ENCODE results near the gene PLEKHA6. TPM values are rescaled to one million over a fixed set of nuclear protein-coding genes. Genes with fewer than 3 reads are reported as not detected.

Gene PLEKHA6
- total RNA-seq, 1 experiment from 2014 or later = 5.5 TPM

- POLR2A ChIA-PET = interaction anchor here (0.5 kb wide), 1 partner anchor 178 kb away, joined by 4 read pairs; no protein-coding TSS in a partner anchor
- no peaks in the 10 kb centered on the region for H3K9me3 ChIP-seq (ENCODE audit: control insufficient read depth, insufficient read depth, low read depth, low read length)
- no peak for TF ChIP-seq CTCF (IDR thresholded peaks at IDR 0.05)
- no peak for TF ChIP-seq POLR2AphosphoS5 (IDR thresholded peaks at IDR 0.05; ENCODE audit: low read depth, low read length)
- TF ChIP-seq SIN3A (IDR thresholded peaks at IDR 0.05; ENCODE audit: borderline replicate concordance, insufficient read depth, low read depth, low read length) = no peak
- H3K36me3 ChIP-seq (ENCODE audit: control insufficient read depth, insufficient read depth, low read length) = no peaks in the 10 kb centered on the region
- DNase-seq (ENCODE audit: low read depth, low spot score) (no peak), ATAC-seq (no peak)
- H3K27ac ChIP-seq (ENCODE audit: low read length) = no peak overlapping the region
- no TSS peak for BruUV-seq (replicated peaks)
- intact Hi-C loops (cut with micrococcal nuclease; ENCODE audit: unreplicated experiment) = no loop called here
- in situ Hi-C loops (cut with HindIII; ENCODE audit: low pct_unique_long_range_greater_than_20kb, low sequenced_read_pairs) = no loop called here
- no peaks in the 10 kb centered on the region for H3K4me1 ChIP-seq (ENCODE audit: control insufficient read depth, insufficient read depth, low read length)
- H3K27me3 ChIP-seq (ENCODE audit: control insufficient read depth, insufficient read depth, low read length) = peaks cover 4% of the 10 kb centered on the region; the same call in 1 of the 2 replicates
- no peak overlapping the region for H3K4me3 ChIP-seq (ENCODE audit: low read depth in 2 of 2, low read length in 2 of 2)
- CTCF ChIA-PET = interaction anchor here (0.6 kb wide), 1 partner anchor 497 kb away, joined by 5 read pairs; no protein-coding TSS in a partner anchor
Measured at GRCh38 chr1:204308023-204308628, 51.6 kb downstream of the PLEKHA6 start.

DNA sequence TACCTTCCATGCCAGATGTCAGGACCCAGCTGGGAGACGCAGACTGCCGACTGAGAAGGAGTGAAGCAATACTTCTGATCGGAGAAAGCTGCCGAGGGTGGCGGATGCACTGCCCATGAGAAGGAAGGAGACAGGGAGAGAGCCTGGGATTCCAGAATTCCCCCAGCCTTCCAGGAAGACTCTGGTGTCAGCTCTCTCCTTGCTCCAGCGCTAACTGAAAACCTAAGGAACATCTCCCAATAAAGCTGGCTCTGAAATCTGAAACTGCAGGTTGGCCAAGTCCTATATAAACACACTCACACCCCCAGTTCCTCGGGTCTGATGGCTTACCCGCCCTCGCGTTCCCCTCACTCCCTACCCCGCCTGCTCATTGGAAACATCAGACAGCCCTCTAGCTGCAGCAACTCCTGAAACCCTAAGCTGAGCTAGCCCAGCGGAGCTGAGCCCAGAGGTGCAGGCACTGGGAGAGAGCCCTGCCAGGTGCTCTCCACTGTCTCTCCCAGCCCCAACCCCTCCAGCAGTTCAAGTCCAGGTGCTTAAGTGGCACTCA is 52.3 kb downstream of the PLEKHA6 start:
- BruUV-seq (replicated peaks) = no TSS peak
- TF ChIP-seq CTCF (IDR thresholded peaks at IDR 0.05) = no peak
- no peaks in the 10 kb centered on the region for H3K9me3 ChIP-seq (ENCODE audit: control insufficient read depth, insufficient read depth, low read depth, low read length)
- peak; percentile 60; the same call in 1 of the 2 replicates for ATAC-seq
- in situ Hi-C loops (cut with HindIII; ENCODE audit: low pct_unique_long_range_greater_than_20kb, low sequenced_read_pairs) = no loop called here
- no peak overlapping the region for H3K27ac ChIP-seq (ENCODE audit: low read length)
- H3K27me3 ChIP-seq (ENCODE audit: control insufficient read depth, insufficient read depth, low read length) = peaks cover 4% of the 10 kb centered on the region; the same call in 1 of the 2 replicates
- intact Hi-C loops (cut with micrococcal nuclease; ENCODE audit: unreplicated experiment) = no loop called here
- no peaks in the 10 kb centered on the region for H3K36me3 ChIP-seq (ENCODE audit: control insufficient read depth, insufficient read depth, low read length)
- H3K4me1 ChIP-seq (ENCODE audit: control insufficient read depth, insufficient read depth, low read length) = no peaks in the 10 kb centered on the region
- H3K4me3 ChIP-seq (ENCODE audit: low read depth in 2 of 2, low read length in 2 of 2) = no peak overlapping the region
- ChIA-PET CTCF (interaction anchor here (0.6 kb wide), 2 partner anchors 93 to 496 kb away, joined by 3 to 5 read pairs; partner anchors contain the start of gene GOLT1A), POLR2A (interaction anchor here (0.5 kb wide), 1 partner anchor 177 kb away, joined by 4 read pairs; no protein-coding TSS in a partner anchor)
- no peak for DNase-seq (ENCODE audit: low read depth, low spot score)

DNA sequence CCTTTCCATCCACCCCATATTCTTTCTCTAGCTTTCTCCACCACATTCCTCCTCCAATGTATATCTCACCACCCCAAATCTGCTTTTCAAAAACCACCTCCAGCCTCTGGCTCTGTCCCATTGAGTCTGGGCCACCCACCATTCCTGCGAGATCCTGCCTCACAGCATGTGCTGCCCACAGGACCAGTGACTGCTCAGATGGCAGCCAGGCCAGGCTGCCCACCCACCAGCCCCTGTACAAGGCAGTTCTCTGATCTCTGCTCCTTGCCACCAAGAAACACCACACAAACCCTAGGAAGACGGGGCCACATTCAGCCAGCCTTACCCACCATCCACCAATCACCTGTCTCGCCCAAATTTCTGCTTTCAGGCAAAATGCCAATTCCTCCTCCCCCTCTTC is 53.7 kb downstream of the PLEKHA6 start:
- POLR2A ChIA-PET = interaction anchor here (0.5 kb wide), 1 partner anchor 25 kb away, joined by 5 read pairs; no protein-coding TSS in a partner anchor
- no peaks in the 10 kb centered on the region for H3K9me3 ChIP-seq (ENCODE audit: control insufficient read depth, insufficient read depth, low read depth, low read length)
- H3K27ac ChIP-seq (ENCODE audit: low read length) = no peak overlapping the region

More for the DNA sequence above, 53.7 kb downstream of the PLEKHA6 start:
- intact Hi-C loops (cut with micrococcal nuclease; ENCODE audit: unreplicated experiment) = no loop called here
- TF ChIP-seq, protein P1, sequence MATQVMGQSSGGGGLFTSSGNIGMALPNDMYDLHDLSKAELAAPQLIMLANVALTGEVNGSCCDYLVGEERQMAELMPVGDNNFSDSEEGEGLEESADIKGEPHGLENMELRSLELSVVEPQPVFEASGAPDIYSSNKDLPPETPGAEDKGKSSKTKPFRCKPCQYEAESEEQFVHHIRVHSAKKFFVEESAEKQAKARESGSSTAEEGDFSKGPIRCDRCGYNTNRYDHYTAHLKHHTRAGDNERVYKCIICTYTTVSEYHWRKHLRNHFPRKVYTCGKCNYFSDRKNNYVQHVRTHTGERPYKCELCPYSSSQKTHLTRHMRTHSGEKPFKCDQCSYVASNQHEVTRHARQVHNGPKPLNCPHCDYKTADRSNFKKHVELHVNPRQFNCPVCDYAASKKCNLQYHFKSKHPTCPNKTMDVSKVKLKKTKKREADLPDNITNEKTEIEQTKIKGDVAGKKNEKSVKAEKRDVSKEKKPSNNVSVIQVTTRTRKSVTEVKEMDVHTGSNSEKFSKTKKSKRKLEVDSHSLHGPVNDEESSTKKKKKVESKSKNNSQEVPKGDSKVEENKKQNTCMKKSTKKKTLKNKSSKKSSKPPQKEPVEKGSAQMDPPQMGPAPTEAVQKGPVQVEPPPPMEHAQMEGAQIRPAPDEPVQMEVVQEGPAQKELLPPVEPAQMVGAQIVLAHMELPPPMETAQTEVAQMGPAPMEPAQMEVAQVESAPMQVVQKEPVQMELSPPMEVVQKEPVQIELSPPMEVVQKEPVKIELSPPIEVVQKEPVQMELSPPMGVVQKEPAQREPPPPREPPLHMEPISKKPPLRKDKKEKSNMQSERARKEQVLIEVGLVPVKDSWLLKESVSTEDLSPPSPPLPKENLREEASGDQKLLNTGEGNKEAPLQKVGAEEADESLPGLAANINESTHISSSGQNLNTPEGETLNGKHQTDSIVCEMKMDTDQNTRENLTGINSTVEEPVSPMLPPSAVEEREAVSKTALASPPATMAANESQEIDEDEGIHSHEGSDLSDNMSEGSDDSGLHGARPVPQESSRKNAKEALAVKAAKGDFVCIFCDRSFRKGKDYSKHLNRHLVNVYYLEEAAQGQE (IDR thresholded peaks at IDR 0.05; ENCODE audit: insufficient read depth in 1 of 2, low read depth in 2 of 2, low read length in 1 of 2) = no peak
- no peak for TF ChIP-seq POLR2AphosphoS5 (IDR thresholded peaks at IDR 0.05; ENCODE audit: low read depth, low read length)
- no peak for TF ChIP-seq SIN3A (IDR thresholded peaks at IDR 0.05; ENCODE audit: borderline replicate concordance, insufficient read depth, low read depth, low read length)
- TF ChIP-seq CTCF (IDR thresholded peaks at IDR 0.05) = no peak
- no peak for TF ChIP-seq TCF7L2 (IDR thresholded peaks at IDR 0.05; ENCODE audit: low read depth, low read length)
- H3K27me3 ChIP-seq (ENCODE audit: control insufficient read depth, insufficient read depth, low read length) = peaks cover 4% of the 10 kb centered on the region; the same call in 1 of the 2 replicates
- no peaks in the 10 kb centered on the region for H3K36me3 ChIP-seq (ENCODE audit: control insufficient read depth, insufficient read depth, low read length)
- in situ Hi-C loops (cut with HindIII; ENCODE audit: low pct_unique_long_range_greater_than_20kb, low sequenced_read_pairs) = no loop called here
- H3K4me1 ChIP-seq (ENCODE audit: control insufficient read depth, insufficient read depth, low read length) = no peaks in the 10 kb centered on the region
- ATAC-seq = no peak
- no TSS peak for BruUV-seq (replicated peaks)
- CTCF ChIA-PET = no interaction called here
- no peak overlapping the region for H3K4me3 ChIP-seq (ENCODE audit: low read depth in 2 of 2, low read length in 2 of 2)
- DNase-seq (ENCODE audit: low read depth, low spot score) = no peak

Data from Panc1 (cell line).